ENCODE results near the gene CD2BP2. TPM values are rescaled to one million over a fixed set of nuclear protein-coding genes. Genes with fewer than 3 reads are reported as not detected.
A peak's percentile ranks its signal among the peaks of the same experiment; 100 is the strongest.

Gene CD2BP2
- polyA plus RNA-seq, 1 of the 3 experiments (the other 2 are of a cell fraction), result 80.8 TPM

DNA sequence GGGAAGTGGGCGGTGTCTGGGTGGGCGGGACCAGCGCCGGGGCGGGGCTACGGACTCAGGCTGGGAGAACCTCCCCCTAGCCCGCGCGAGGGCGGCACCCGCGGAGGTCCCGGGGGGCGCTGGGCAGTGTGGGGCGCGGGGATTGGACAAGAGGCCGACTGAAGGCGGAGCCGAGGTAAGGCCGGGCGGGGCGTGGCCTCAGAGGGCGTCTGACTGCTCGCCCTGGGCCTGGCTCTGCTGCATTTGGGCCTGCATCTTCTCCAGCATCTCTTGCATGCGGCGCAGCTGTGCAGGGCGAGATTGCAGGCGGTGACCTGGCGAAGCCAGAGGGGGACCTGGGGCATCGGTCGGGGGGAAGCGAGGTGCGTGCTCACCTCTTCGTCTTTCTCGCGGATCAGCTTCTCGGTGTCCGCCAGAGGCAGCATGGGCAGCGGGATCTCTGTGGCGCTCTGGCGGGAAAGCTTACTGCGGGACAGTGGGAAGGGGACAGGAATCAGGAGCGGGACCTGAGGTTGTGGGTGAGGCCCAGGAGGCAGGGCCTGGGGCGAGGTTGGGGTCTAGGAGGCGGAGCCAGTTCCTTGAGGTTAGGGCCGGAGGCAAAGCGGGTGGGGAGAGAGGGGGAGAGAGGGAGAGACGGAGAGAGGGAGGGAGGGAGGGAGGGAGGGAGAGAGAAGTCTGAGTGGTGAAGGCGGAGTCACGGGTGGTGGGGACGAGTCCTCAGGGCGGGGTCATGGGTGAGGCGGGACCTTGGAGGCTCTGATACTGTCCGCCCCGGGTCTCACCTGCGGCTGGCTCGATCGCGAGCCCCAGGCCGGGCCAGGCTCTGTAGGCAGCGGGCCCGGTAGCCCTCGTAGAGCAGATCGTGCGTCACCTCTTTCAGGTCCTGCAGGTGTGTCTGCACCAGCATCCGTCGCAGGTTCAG lies 23.4 kb upstream of the CD2BP2 start (continued):
- no peak for TF ChIP-seq FOXM1 (IDR thresholded peaks at IDR 0.05; ENCODE audit: low read depth)
- no peak for TF ChIP-seq TEAD4 (IDR thresholded peaks at IDR 0.05; ENCODE audit: borderline replicate concordance, insufficient read depth)
- TF ChIP-seq GABPA (IDR thresholded peaks at IDR 0.05; ENCODE audit: low read depth), result no peak
- no peak for TF ChIP-seq NFIC (IDR thresholded peaks at IDR 0.05; ENCODE audit: borderline replicate concordance)
- TF ChIP-seq RFX5 (IDR thresholded peaks at IDR 0.05; ENCODE audit: low read length), result no peak
- no peak for TF ChIP-seq REST (IDR thresholded peaks at IDR 0.05; ENCODE audit: low read depth, low read length)
- TF ChIP-seq TCF12 (IDR thresholded peaks at IDR 0.05), result no peak; the same call in 1 of the 2 replicates
- no peak for TF ChIP-seq JUND (IDR thresholded peaks at IDR 0.05)
- no peak for TF ChIP-seq RCOR1 (IDR thresholded peaks at IDR 0.05; ENCODE audit: low read length)
- no peak for TF ChIP-seq MEF2A (IDR thresholded peaks at IDR 0.05; ENCODE audit: borderline replicate concordance, low read depth)

DNA sequence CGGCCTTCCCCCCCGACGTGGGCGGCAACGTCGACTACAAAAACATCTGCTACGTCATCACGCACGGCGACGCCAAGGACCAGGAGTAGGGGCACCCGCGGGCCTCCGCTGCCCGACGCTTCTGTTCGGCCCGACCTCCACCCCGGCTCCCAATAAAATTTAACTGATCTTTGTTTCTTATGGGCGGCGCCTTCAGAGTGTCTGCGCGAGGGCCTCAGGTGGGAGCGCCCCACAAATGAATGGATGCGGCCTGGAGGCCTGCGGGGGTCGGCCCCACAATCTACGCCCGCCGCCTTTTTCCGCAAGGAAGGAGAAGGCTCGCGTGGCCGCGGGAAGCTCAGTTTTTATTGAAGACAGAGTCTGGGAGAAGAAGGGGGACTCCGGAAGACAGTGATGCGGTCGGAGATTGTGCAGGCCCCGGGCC lies 22.7 kb upstream of the CD2BP2 start:
- no peaks in the 10 kb centered on the region for H3K9me2 ChIP-seq
- peaks cover 19% of the 10 kb centered on the region for H3F3A ChIP-seq (replicated peaks; ENCODE audit: insufficient read depth)
- H2AFZ ChIP-seq (ENCODE audit: low read depth), result peak overlapping the region; percentile 87
- peaks cover 12% of the 10 kb centered on the region; the same call in 1 of the 2 replicates for H4K20me1 ChIP-seq (ENCODE audit: insufficient read depth)
- under 1% methylated on average over 23 of the region's 39 CpGs for WGBS (ENCODE audit: low lambda C conversion rate)
- H3K27ac ChIP-seq (ENCODE audit: low read depth in 2 of 2, low read length in 1 of 2), result peak overlapping the region; percentile 98 to 99
- peak overlapping the region; percentile 56 to 96 for H3K4me3 ChIP-seq (ENCODE audit: low read depth in 2 of 2, low read length in 1 of 2)
- ChIA-PET POLR2A (interaction anchor here (0.9 to 1.5 kb wide), 5 partner anchors 9 to 24 kb away, joined by 3 to 9 read pairs (median 3); partner anchors contain the start of gene ZNF48), CTCF (interaction anchor here (0.6 to 2.0 kb wide), 8 partner anchors 18 to 31 kb away, joined by 3 to 11 read pairs (median 3); partner anchors contain the start of genes CD2BP2, ZNF48 and ZNF771)
- no peaks in the 10 kb centered on the region for H3K9me3 ChIP-seq
- peak; percentile 85 for DNase-seq
- H3K9ac ChIP-seq, result peak overlapping the region; percentile 97
- H3K4me2 ChIP-seq, result peak overlapping the region; percentile 100
- H3K27me3 ChIP-seq (ENCODE audit: insufficient read depth), result no peaks in the 10 kb centered on the region
- H3K36me3 ChIP-seq (replicated peaks in 1 of 2; ENCODE audit: control insufficient read depth in 1 of 2, insufficient read depth in 2 of 2, low read length in 1 of 2), result peaks cover 0 to 6% of the 10 kb centered on the region in 2 experiments
- peaks cover 6 to 9% of the 10 kb centered on the region in 2 experiments; a peak in 3 of 4 replicates for H3K4me1 ChIP-seq (ENCODE audit: control insufficient read depth in 1 of 2, insufficient read depth in 2 of 2, low read depth in 1 of 2, low read length in 1 of 2)
- H3K79me2 ChIP-seq (ENCODE audit: insufficient read depth), result peaks cover 15% of the 10 kb centered on the region; the same call in 1 of the 2 replicates
- TF ChIP-seq, protein P1, sequence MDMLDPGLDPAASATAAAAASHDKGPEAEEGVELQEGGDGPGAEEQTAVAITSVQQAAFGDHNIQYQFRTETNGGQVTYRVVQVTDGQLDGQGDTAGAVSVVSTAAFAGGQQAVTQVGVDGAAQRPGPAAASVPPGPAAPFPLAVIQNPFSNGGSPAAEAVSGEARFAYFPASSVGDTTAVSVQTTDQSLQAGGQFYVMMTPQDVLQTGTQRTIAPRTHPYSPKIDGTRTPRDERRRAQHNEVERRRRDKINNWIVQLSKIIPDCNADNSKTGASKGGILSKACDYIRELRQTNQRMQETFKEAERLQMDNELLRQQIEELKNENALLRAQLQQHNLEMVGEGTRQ (IDR thresholded peaks at IDR 0.05; ENCODE audit: borderline replicate concordance, low read depth, low read length), result no peak
- TF ChIP-seq YY1 (IDR thresholded peaks at IDR 0.05; ENCODE audit: low read depth), result peak; percentile 32; the same call in 1 of the 2 replicates
- peak; percentile 49; the same call in 1 of the 2 replicates for TF ChIP-seq ELF1 (IDR thresholded peaks at IDR 0.05)
- TF ChIP-seq MXI1 (IDR thresholded peaks at IDR 0.05; ENCODE audit: low read depth, low read length), result peak; percentile 63; the same call in 1 of the 2 replicates
- no peak for TF ChIP-seq GABPA (IDR thresholded peaks at IDR 0.05; ENCODE audit: low read depth)
- TF ChIP-seq RFX5 (IDR thresholded peaks at IDR 0.05; ENCODE audit: low read length), result no peak; the same call in 1 of the 2 replicates
- TF ChIP-seq TCF12 (IDR thresholded peaks at IDR 0.05), result peak; percentile 56; the same call in 1 of the 2 replicates
- TF ChIP-seq, protein P2, sequence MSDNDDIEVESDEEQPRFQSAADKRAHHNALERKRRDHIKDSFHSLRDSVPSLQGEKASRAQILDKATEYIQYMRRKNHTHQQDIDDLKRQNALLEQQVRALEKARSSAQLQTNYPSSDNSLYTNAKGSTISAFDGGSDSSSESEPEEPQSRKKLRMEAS (IDR thresholded peaks at IDR 0.05; ENCODE audit: low read depth), result peak; percentile 85
- TF ChIP-seq FOXM1 (IDR thresholded peaks at IDR 0.05; ENCODE audit: low read depth), result peak; percentile 39; the same call in 1 of the 2 replicates
- TF ChIP-seq, protein P3, sequence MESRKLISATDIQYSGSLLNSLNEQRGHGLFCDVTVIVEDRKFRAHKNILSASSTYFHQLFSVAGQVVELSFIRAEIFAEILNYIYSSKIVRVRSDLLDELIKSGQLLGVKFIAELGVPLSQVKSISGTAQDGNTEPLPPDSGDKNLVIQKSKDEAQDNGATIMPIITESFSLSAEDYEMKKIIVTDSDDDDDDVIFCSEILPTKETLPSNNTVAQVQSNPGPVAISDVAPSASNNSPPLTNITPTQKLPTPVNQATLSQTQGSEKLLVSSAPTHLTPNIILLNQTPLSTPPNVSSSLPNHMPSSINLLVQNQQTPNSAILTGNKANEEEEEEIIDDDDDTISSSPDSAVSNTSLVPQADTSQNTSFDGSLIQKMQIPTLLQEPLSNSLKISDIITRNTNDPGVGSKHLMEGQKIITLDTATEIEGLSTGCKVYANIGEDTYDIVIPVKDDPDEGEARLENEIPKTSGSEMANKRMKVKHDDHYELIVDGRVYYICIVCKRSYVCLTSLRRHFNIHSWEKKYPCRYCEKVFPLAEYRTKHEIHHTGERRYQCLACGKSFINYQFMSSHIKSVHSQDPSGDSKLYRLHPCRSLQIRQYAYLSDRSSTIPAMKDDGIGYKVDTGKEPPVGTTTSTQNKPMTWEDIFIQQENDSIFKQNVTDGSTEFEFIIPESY (IDR thresholded peaks at IDR 0.05; ENCODE audit: borderline replicate concordance, low read depth), result no peak
- TF ChIP-seq POLR2AphosphoS5 (IDR thresholded peaks at IDR 0.05; ENCODE audit: low read depth, low read length), result peak; percentile 82
- TF ChIP-seq REST (IDR thresholded peaks at IDR 0.05; ENCODE audit: low read depth, low read length), result no peak
- TF ChIP-seq NRF1 (IDR thresholded peaks at IDR 0.05; ENCODE audit: low read depth, low read length), result no peak

All from SK-N-SH (cell line).